NCI-H1417 treated with DMSO at 0.1 percent for 48 hours (cell line): ENCODE measurements around the gene INPP4A.

Source experiments
- DNase-seq: peaks from one replicate; lab custom pipeline; 2025; lab: John Stamatoyannopoulos, UW

The INPP4A gene

GRCh38 chr2:98436734-98437133 is 7.9 kb upstream of the INPP4A start:
- no peak for DNase-seq

GRCh38 chr2:98438190-98439133 is 6.2 kb upstream of the INPP4A start:
- no peak for DNase-seq

DNA sequence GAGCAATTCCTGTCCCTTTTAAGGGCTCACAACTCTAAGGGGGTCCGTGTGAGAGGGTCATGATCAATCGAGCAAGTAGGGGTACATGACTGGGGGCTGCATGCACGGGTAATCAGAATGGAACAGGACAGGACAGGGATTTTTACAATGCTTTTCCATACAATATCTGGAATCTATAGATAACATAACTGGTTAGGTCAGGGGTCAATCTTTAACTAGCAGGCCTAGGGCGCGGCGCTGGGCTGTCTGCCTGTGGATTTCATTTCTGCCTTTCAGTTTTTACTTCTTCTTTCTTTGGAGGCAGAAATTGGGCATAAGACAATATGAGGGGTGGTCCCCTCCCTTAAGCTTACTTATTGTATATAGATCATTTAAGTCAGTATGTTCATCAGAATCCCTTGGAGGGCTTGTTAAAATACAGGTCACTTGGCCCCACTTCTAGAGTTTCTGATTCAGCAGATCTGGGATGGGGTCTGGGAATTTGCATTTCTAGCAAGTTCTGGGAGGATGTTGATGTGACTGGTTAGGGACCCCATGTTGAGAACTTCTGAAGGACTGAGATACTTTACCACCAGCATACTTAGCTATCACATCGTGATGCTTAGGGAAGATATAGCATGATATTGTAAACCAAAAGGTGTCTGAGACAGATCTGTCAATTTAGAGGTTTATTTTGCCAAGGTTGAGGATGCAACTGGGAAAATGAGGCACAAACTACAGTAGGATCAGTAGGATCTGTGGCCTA is 2.8 kb upstream of the INPP4A start:
- DNase-seq, result no peak

GRCh38 chr2:98442488-98442887 is 2.2 kb upstream of the INPP4A start:
- DNase-seq, result no peak

DNA sequence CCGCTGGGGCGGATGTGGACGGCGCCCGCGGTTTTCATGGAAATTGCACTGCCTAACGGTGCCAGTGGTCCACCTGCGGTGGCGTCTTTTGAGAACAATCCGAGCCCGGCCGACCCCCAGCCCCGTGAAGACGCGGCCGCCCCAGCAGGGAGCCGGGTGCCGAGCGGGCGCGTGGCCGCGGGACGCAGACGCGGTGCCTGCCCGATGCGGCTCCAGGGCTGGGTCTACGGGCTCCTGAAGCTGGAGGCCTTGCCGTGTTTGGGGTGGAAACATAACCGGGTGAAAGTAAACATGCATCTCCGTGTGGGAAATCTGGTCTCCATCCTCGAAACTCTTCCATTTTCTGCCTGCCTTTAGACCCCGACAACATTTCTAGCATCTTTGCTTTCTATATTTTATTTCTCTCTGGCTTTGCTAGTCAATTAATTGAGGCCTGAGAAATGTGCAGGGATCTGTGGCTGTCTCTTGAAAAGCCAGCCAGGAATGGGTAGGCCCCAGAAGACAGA is 572 bp downstream of the INPP4A start:
- no peak for DNase-seq

GRCh38 chr2:98445683-98446581 is 1.3 kb downstream of the INPP4A start:
- no peak for DNase-seq

GRCh38 chr2:98446850-98447249 is 2.2 kb downstream of the INPP4A start:
- DNase-seq, result no peak

DNA sequence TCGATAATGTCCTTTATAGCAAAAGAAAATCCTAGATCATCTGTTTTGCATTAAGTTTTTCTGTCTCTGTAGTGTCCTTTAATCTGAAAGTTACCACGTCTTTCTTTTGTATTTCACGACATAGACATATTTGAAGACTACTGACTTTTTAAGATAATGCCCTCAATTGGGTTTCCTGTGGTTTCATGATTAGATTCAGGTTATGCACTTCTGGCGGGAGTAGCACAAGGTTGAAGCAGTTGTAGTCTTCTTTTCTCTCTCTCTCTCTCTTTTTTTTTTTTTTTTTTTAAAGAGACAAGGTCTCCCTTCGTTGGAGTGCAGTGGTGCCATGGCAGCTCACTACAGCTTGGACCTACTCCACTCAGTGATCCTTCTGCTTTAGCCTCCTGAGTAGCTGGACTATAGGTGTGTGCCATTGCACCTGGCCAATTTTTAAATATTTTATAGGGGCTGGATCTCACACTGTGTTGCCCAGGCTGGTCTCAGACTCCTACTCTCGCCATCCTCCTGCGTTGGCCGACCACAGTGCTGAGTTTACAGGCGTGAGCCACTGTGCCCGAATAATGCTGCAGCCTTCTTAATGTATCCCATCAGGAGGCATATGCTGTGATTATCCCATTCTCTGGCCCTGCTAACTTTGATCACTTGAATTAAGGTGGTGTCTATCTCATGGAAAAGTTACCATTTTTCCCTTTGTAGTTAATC is 3.9 kb downstream of the INPP4A start:
- DNase-seq, result no peak

GRCh38 chr2:98452396-98453027 is 7.9 kb downstream of the INPP4A start:
- no peak for DNase-seq

- no peak for DNase-seq
Observed at GRCh38 chr2:98453083-98453482, 8.4 kb downstream of the INPP4A start.

- DNase-seq, result no peak
Observed at GRCh38 chr2:98453531-98453930, 8.9 kb downstream of the INPP4A start.

DNA sequence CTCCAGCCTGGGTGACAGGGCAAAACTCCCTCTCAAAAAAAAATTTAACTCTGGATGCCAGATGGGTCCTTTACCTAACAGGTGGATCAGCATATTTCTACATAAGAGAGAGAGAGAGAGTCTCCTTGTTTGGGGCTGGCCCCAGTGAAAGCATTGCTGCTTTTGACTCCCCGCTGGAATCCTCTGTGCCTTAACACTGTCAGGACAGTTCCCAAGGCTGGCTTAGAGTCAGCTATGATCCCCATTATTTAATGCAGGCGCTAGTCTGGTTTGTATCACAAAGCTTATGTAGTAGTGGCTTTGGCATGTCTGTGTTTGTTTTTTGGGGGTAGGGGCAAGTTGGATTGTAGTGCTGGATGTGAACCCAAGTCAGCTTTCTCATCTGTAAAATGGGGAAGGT is 9.4 kb downstream of the INPP4A start:
- no peak for DNase-seq

DNA sequence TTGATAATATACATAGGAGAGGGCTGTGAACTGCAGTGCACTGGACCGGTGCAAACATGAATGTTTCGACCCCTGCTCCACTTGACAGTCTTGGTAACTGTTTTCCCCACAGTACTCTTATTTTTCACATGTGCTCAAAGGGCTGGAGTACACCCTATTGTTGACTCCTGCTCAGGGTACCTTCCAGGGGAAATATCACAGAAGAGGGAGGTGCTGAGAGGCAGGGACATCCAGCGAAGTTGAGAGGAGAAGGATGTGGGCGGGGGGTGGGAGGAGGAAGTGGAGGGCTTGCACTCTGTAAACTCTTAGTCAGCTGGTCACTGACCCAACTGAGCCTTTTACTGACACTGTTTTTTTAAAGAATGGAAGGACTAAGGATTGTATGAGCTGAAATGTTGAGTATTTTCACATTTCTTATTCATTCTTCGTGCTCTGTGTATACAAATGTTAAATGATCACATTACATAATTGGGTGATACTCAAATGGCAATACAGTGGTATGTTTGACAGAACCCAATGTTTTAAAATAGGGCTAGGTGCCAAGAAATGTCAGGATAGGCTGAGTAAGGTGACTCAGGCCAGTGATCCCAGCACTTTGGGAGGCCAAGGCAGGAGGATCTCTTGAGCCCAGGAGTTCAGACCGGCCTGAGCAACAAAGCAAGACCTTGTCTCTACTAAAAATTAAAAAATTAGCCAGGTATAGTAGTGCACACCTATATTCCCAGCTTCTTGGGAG is 10.0 kb downstream of the INPP4A start:
- DNase-seq, result no peak

GRCh38 chr2:98455494-98455976 is 10.9 kb downstream of the INPP4A start:
- no peak for DNase-seq

DNA sequence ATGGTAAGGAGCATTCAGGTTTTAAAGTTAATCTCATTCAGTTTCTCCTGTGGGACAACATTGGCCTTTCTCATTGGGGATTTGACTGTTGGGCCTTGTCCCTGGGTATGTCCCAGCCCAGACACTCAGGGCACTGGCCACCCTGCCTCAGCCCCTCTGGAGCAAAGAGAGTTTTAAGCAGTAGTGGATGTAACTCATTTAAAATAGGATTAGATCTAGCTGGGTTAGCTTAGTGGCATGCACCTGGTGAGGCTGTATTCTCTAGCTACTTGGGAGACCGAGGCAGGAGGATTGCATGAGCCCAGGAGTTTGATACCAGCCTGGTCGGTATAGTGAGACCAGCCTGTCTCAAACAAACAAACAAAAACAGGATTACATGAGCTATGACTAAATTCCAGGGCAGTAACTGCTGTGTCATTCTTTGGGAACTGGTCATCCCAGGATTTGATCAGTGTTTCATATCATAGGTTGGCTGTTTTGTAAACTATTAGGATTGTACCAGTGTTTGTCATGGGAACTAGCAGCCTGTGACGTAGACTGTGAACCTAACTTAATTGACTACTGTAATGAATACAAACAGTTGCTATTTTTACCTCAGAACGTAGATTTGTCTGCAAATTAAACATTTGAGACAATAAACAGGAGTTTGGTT is 12.5 kb downstream of the INPP4A start:
- no peak for DNase-seq

DNA sequence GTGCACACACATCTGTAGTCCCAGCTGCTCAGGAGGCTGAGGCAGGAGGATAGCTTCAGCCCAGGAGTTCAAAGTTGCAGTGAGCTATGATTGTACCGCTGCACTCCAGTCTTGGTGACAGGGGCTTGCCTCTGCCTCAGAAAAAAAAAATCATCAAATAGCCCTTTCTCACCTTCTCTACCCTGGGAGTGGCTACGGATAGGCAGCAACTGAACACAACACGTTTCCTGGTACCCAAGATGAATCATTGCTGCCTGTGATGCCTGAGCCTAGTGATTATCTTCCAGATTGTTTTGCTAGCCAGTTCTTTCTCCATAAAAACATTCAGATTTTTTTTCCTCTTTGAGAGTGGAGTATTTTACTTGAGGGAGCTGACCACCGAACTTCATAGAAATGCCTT is 13.5 kb downstream of the INPP4A start:
- DNase-seq, result no peak

DNA sequence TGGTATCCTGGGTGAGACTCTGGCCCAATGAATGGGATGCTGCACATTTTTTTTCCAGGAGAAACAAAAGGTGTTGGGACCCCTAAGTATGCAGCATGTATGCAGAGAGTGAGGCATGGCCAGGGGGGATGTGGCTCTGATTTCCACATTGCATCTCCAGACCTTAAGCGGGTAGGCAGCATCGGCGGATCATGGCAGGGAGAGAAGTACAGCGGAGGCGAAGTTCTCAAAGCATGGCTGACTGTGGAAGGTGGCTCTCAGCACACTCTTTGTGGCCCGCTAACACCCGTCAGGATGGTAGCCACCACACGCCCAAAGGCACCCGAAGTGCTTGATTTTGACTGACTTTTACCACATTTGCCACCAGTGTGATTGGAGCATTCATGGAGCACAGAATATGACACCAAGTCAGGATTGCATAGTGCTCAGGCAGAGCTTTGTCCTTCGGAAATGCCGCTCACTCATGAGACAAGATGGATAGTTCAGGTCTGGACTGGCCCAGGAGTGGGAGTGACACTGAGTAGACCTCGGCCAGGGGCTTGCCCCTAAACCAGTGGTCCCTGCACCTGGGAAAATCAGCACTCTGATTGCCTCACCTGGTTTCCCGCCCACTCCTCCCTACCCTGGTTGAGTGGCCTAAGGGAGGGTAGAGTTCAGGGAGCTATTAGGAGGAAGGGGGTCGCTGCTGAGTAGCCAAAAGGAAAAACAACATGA is 14.2 kb downstream of the INPP4A start:
- DNase-seq, result no peak

GRCh38 chr2:98459496-98460175 is 15.0 kb downstream of the INPP4A start:
- no peak for DNase-seq
